Measurements from ENCODE around the gene DCHS2. TPM values are rescaled to one million over a fixed set of nuclear protein-coding genes. Genes with fewer than 3 reads are reported as not detected.

The DCHS2 gene
- total RNA-seq, 1 donor from 2014 or later: 0.40 TPM

GRCh38 chr4:154317201-154317999, 174.2 kb downstream of the DCHS2 start:
- no peak for DNase-seq (ENCODE audit: low read depth in 2 of 2)

GRCh38 chr4:154315741-154316140, 175.9 kb downstream of the DCHS2 start:
- no peak for DNase-seq (ENCODE audit: low read depth in 2 of 2)

- no peak for DNase-seq (ENCODE audit: low read depth in 2 of 2)
Observed at GRCh38 chr4:154314248-154314647, 177.4 kb downstream of the DCHS2 start.

- no peak for DNase-seq (ENCODE audit: low read depth in 2 of 2)
Observed at GRCh38 chr4:154313004-154313585, 178.5 kb downstream of the DCHS2 start.

DNA sequence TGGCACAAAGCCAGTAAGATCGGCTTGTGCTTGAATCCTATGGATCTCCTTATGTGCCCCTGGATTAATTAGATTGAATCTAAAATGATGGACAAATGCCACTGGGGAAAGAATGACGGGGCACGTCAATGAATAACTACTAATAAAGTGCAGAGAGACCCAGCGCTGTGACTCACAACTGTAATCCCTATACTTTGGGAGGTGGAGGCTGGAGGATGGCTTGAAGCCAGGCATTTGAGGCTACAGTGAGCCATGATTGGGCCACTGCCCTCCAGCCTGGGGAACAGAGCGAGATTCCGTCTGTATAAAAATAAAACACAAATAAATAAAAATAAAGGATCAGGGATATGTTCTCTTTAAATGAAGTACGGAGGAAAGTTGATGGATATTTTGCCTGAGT, 179.4 kb downstream of the DCHS2 start:
- DNase-seq (ENCODE audit: low read depth in 2 of 2): no peak

DNA sequence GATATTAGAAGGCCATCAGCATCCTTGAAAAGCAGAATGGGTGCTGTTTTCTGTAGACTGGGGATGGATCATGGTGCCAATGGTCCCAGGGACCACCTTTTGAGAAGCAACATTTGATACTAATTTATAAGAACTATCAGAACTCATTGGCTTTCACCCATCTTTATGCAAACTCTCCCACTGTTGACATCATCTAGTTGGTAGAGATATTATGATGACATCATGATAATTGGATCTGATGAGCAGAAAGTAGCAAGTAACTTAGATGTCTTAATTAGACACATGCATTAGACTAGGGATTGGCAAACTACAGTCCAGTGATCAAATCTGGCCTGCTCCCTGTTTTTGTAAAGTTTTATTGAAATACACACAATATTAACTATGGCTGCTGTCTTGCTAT, 181.0 kb downstream of the DCHS2 start:
- DNase-seq (ENCODE audit: low read depth in 2 of 2): no peak

GRCh38 chr4:154308207-154308606, 183.4 kb downstream of the DCHS2 start:
- no peak for DNase-seq (ENCODE audit: low read depth in 2 of 2)

- no peak for DNase-seq (ENCODE audit: low read depth in 2 of 2)
Observed at GRCh38 chr4:154307451-154307850, 184.1 kb downstream of the DCHS2 start.

DNA sequence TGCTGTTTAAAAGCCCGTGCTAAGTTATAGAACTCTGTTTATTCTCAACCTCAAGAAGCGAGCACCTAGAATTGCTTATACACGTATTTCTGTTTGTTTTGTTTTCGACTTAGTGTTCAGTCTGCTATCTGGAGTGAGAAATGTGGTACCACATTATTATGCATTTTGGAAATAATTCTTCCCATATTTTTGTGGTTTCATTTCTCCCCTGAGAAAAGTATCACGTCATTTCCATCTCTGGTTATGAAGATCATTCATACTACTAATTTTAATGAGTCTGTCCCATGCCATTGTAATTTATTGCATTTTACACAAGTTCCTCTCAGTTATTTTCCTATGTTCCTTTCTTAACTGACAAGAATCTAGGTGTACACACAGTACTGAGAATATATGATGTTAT, 186.0 kb downstream of the DCHS2 start:
- DNase-seq (ENCODE audit: low read depth in 2 of 2): no peak

- no peak for DNase-seq (ENCODE audit: low read depth in 2 of 2)
Observed at GRCh38 chr4:154304679-154305078, 186.9 kb downstream of the DCHS2 start.

GRCh38 chr4:154294652-154295350, 196.8 kb downstream of the DCHS2 start:
- no peak for DNase-seq (ENCODE audit: low read depth in 2 of 2)

DNA sequence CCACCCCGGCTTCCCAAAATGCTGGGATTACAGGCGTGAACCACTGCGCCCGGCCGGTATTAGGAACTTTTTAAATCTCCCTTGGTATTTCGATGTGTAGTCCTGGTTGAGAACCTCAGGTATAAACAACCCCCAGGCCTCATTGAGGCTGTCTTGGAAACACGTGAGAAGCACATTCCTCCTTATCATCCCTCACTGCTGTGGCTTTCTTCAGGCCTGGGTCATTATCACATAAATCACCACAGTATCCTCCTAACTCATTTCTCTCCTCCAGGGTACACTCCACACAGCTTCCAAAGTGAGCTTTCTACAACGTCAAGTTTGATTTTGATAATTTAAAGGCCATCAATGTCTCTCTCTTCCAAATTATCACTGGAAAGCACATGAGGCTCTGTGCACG, 198.2 kb downstream of the DCHS2 start:
- DNase-seq (ENCODE audit: low read depth in 2 of 2): no peak

DNA sequence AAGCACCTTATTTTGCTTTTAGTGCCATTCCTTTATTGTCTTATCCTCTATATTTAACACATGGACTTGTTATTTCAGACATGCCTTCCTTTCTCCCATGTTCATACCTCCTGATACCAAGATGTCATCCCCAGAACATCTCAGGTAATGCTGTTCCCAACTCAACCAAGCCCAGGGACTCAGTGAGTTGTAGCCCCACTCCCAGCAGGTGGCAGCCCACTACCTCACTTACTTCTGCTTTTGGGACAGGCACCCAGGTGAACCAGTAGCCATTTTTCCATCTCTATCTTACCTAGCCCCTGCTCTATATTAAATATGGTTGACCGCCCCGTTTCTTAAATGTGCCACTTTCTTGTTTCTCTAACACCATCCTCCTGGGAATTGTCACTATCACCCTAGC, 199.0 kb downstream of the DCHS2 start:
- DNase-seq (ENCODE audit: low read depth in 2 of 2): no peak

DNA sequence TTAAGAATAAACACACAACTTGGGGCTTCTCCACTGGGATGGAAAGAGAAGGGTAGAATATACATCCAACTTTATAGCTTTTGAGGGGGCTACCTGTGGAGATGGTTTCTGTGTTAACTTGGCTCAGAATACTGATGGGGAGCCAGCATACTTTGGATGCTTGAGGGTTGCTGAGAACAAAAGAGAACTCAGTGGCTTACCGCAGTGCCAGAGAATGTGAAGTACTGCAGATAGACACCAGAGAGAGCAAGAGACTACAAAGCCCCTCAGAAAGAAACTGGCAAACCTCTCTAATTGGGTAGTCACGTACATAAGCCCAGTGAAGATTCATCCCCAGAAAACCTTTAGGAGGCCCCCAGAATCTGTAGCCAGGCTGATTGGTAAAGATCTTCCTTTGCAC, 214.4 kb downstream of the DCHS2 start:
- no peak for DNase-seq (ENCODE audit: low read depth in 2 of 2)

DNA sequence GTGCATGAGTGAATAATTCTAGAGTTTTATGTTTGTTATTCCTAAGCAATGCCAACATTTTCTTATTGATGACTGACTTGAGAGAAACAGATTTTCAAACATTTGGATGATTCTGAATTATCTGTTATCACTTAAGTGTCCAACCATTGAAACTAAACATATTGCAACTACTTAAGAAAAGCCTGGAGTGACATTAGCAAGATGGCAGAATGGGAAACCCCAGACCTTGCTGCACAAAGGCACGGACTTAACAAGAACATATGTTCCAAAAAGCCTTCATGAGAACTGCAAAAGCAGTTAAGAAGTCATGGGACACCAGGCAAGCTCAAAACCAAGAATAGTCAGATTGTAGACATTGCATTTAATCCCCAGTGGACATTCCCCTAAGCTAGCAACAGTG, 215.1 kb downstream of the DCHS2 start:
- no peak for DNase-seq (ENCODE audit: low read depth in 2 of 2)

- DNase-seq (ENCODE audit: low read depth in 2 of 2): no peak
Observed at GRCh38 chr4:154254999-154255398, 236.6 kb downstream of the DCHS2 start.

DNA sequence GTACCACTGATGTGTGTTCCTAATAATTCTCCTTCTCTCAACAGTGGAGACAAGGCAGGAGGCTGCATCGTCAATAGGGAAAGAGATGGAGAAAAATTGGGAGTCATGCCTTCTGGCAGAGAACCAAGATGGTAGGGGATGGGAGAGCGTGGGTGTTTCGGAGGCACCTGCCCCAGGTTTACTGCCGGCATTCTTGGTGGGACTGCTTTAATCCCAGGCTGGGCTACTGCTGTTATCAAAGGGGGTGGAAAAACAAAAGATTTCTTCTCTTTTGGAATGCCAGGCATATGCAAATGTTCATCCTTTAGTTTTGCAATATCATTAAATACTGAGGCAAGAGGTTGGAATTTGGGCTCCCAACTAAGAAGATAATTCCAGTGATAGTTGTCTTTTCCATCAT, 257.0 kb downstream of the DCHS2 start:
- no peak for DNase-seq (ENCODE audit: low read depth in 2 of 2)

DNA sequence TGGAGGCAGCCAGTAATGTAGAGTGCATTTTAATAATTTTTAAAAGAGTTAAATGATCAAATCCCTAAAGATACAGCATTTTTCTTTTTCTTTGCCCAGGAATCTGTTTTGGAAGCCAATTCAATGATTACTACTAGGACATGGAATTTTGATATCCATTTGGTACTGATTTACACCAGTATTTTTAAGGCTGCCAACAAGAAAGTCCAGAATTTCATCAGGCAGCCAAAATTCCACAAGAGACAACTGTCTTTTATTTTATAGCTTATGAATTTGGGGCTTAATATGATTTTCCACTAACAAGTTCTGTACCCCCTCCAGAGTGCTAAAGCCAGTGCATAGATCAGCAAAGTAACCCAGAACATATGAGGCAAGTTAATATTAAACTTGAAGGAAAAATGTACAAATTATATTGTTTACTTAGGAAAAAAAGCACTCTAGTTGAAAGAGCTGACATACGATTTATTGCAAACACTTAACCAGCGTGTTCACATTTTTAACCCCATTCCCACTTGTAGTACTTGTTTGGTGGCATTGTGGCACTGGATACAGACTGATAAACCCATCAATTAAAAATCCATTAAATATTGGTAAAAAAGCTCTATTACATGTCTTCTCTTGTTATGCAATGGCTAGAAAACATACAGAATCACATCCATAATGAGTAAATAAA, 259.7 kb downstream of the DCHS2 start:
- DNase-seq (ENCODE audit: low read depth in 2 of 2): no peak

DNA sequence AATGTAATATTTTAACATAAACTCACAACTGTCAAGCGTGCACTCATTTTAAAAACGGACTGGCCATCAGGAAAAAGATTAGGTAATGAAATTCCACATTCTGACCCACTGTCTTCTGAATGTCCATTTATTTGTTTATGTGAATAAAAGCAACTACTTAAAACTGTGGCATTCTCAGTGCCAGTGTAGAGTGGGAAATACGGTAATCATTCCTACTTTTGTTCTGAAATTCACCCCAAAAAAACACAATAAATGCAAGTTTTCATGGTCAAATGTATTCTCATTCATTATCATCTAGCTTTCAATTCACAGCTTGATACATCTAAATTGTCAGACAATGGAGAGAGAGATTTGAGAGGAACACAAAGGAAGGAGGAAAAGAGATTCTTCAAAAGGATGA, 260.9 kb downstream of the DCHS2 start:
- DNase-seq (ENCODE audit: low read depth in 2 of 2): no peak

GRCh38 chr4:154230091-154230490, 261.5 kb downstream of the DCHS2 start:
- DNase-seq (ENCODE audit: low read depth in 2 of 2): no peak

GRCh38 chr4:154222875-154223274, 268.7 kb downstream of the DCHS2 start:
- no peak for DNase-seq (ENCODE audit: low read depth in 2 of 2)

DNA sequence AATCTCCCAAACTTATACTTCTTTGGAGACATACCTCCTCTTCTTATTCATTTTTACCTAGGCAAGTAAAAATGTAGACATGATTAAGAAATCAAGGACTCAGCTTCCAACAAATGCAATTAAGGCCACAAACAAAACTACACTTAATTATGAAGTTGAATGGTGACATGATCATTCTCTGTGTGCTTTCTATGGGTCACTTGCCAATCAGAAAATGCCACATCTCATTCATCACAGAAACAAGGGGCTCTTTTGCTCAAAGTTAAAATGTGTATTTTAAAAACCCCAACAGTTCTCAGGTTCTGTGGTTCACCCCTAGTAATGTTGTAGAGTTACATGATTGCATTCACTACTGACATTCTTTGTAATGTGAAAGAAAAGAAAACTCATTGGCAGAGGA, 273.5 kb downstream of the DCHS2 start:
- DNase-seq (ENCODE audit: low read depth in 2 of 2): no peak

Measured in lung microvascular endothelial cell (primary cell).